Measurements from ENCODE around the gene RBM38.

Gene RBM38

GRCh38 chr20:57374343-57374930, 16.8 kb upstream of the RBM38 start:
- H3K27ac Mint-ChIP-seq = no peak overlapping the region
- TF ChIP-seq CTCF (IDR thresholded peaks at IDR 0.05; ENCODE audit: unreplicated experiment in 3 of 3) = no peak
- no peak overlapping the region for H3K4me3 Mint-ChIP-seq
- H3K4me1 Mint-ChIP-seq = no peaks in the 10 kb centered on the region
- H3K36me3 Mint-ChIP-seq (ENCODE audit: low read depth) = peaks cover 79% of the 10 kb centered on the region
- no peaks in the 10 kb centered on the region for H3K27me3 Mint-ChIP-seq (ENCODE audit: low read depth)
- H3K9me3 Mint-ChIP-seq = no peaks in the 10 kb centered on the region

GRCh38 chr20:57374931-57375651, 16.1 kb upstream of the RBM38 start:
- no peaks in the 10 kb centered on the region for H3K27me3 Mint-ChIP-seq (ENCODE audit: low read depth)
- no peaks in the 10 kb centered on the region for H3K4me1 Mint-ChIP-seq

GRCh38 chr20:57375652-57376230, 15.5 kb upstream of the RBM38 start:
- Mint-ChIP-seq H3K4me3 (no peak overlapping the region), H3K4me1 (no peaks in the 10 kb centered on the region), H3K27ac (no peak overlapping the region), H3K36me3 (ENCODE audit: low read depth) (peaks cover 69% of the 10 kb centered on the region), H3K27me3 (ENCODE audit: low read depth) (no peaks in the 10 kb centered on the region), H3K9me3 (no peaks in the 10 kb centered on the region)
- no peak for TF ChIP-seq CTCF (IDR thresholded peaks at IDR 0.05; ENCODE audit: unreplicated experiment in 3 of 3)

More at GRCh38 chr20:57374931-57375651, 16.1 kb upstream of the RBM38 start:
- H3K27ac Mint-ChIP-seq = no peak overlapping the region
- no peak for TF ChIP-seq CTCF (IDR thresholded peaks at IDR 0.05; ENCODE audit: unreplicated experiment in 3 of 3)
- no peaks in the 10 kb centered on the region for H3K9me3 Mint-ChIP-seq
- H3K36me3 Mint-ChIP-seq (ENCODE audit: low read depth) = peaks cover 75% of the 10 kb centered on the region
- no peak overlapping the region for H3K4me3 Mint-ChIP-seq

GRCh38 chr20:57377350-57377749, 13.8 kb upstream of the RBM38 start:
- Mint-ChIP-seq H3K27me3 (ENCODE audit: low read depth) (no peaks in the 10 kb centered on the region), H3K27ac (no peak overlapping the region), H3K4me1 (no peaks in the 10 kb centered on the region), H3K9me3 (no peaks in the 10 kb centered on the region), H3K36me3 (ENCODE audit: low read depth) (peaks cover 59% of the 10 kb centered on the region), H3K4me3 (no peak overlapping the region)
- no peak for TF ChIP-seq CTCF (IDR thresholded peaks at IDR 0.05; ENCODE audit: unreplicated experiment in 3 of 3)

- no peak overlapping the region for H3K4me3 Mint-ChIP-seq
- H3K27me3 Mint-ChIP-seq (ENCODE audit: low read depth) = no peaks in the 10 kb centered on the region
- H3K9me3 Mint-ChIP-seq = no peaks in the 10 kb centered on the region
- H3K4me1 Mint-ChIP-seq = no peaks in the 10 kb centered on the region
- no peak overlapping the region for H3K27ac Mint-ChIP-seq
- TF ChIP-seq CTCF (IDR thresholded peaks at IDR 0.05; ENCODE audit: unreplicated experiment in 3 of 3) = no peak
- peaks cover 59% of the 10 kb centered on the region for H3K36me3 Mint-ChIP-seq (ENCODE audit: low read depth)
These were observed 13.1 kb upstream of the RBM38 start for GRCh38 chr20:57378107-57378506.
